ENCODE results near the gene SCT.
A peak's percentile ranks its signal among the peaks of the same experiment; 100 is the strongest.

Gene SCT

GRCh38 chr11:613369-613968, 13.5 kb downstream of the SCT start:
- TF ChIP-seq CTCF (IDR thresholded peaks at IDR 0.05; ENCODE audit: control insufficient read depth, extremely low read depth, insufficient read depth), result no peak
- peak; percentile 51 for DNase-seq (ENCODE audit: low read depth)
- H3K4me3 ChIP-seq (ENCODE audit: low read depth, low read length), result peak overlapping the region; percentile 59

GRCh38 chr11:612961-613300, 14.1 kb downstream of the SCT start:
- no peak for DNase-seq (ENCODE audit: low read depth)
- no peak overlapping the region for H3K4me3 ChIP-seq (ENCODE audit: low read depth, low read length)
- no peak for TF ChIP-seq CTCF (IDR thresholded peaks at IDR 0.05; ENCODE audit: control insufficient read depth, extremely low read depth, insufficient read depth)

GRCh38 chr11:612201-612960, 14.6 kb downstream of the SCT start:
- H3K4me3 ChIP-seq (ENCODE audit: low read depth, low read length), result no peak overlapping the region
- TF ChIP-seq CTCF (IDR thresholded peaks at IDR 0.05; ENCODE audit: control insufficient read depth, extremely low read depth, insufficient read depth), result peak; percentile 22; the same call in 1 of the 2 replicates
- DNase-seq (ENCODE audit: low read depth), result peak; percentile 11

DNA sequence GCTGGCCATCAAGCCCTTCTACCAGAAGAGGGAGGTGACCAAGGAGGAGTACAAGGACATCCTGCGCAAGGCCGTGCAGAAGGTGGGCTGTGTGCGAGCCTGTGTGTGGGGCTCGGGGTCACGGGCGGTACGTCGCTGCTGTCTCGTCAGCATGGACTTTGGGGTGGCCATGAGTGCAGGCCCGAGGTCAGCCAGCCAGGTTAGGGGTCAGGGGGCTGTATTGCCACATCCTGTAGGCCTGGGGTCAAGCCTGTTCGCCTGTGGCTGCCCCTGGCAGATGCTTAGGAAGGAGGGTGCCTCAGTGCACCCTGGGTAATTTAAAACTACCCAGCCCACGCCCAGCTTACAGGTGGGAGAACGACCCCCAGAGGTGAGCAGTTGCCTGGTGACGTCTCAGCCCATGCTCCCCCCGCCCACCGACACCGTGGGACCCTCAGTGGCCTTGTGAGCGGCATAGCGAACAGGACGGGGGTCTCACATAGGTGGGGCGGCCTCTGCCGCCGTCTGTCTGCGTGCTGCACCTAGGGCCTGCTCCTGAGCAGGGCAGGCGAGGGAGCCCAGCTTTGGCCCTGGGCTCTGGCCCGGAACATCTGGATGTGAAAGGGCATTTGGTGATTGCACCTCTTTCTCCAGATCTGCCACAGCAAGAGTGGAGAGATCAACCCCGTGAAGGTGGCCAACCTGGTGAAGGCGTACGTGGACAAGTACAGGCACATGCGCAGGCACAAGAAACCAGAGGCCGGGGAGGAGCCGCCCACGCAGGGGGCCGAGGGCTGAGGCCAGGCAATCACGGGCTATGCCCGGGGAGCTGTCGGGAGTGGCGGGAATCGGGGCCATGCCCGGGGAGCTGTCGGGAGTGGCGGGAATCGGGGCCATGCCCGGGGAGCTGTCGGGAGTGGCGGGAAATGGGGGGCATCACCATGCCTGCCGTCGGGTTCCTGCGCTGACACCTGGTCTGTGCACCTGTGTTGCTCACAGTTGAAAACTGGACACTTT, 15.7 kb downstream of the SCT start:
- H3K4me3 ChIP-seq (ENCODE audit: low read depth, low read length), result no peak overlapping the region
- DNase-seq (ENCODE audit: low read depth), result no peak
- TF ChIP-seq CTCF (IDR thresholded peaks at IDR 0.05; ENCODE audit: control insufficient read depth, extremely low read depth, insufficient read depth), result no peak

GRCh38 chr11:610146-610801, 16.7 kb downstream of the SCT start:
- DNase-seq (ENCODE audit: low read depth), result no peak
- H3K4me3 ChIP-seq (ENCODE audit: low read depth, low read length), result no peak overlapping the region
- TF ChIP-seq CTCF (IDR thresholded peaks at IDR 0.05; ENCODE audit: control insufficient read depth, extremely low read depth, insufficient read depth), result no peak

DNA sequence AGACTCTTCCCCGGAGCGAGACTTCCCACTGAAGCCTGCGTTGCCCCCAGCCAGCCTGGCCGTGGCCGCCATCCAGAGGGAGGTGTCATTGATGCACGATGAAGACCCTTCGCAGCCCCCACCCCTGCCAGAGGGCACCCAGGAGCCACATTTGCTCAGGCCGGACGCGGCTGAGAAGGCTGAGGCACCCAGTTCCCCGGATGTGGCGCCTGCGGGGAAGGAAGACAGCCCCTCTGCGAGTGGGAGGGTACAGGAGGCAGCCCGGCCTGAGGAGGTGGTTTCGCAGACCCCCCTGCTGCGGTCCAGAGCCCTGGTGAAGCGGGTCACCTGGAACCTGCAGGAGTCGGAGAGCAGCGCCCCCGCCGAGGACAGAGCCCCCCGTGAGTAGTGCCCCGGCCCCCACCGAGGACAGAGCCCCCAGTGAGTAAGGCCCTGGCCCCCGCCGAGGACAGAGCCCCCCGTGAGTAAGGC, 17.6 kb downstream of the SCT start:
- no peak for TF ChIP-seq CTCF (IDR thresholded peaks at IDR 0.05; ENCODE audit: control insufficient read depth, extremely low read depth, insufficient read depth)
- no peak overlapping the region for H3K4me3 ChIP-seq (ENCODE audit: low read depth, low read length)
- DNase-seq (ENCODE audit: low read depth), result no peak

All from LNCaP clone FGC (cell line).